CD4-positive, alpha-beta T cell treated with Interleukin-12 subunit alpha and Interleukin-12 subunit beta, for 1 hour (primary cell): ENCODE data around the gene CD200R1L.

Experiments
- DNase-seq: peaks from one replicate; pipeline ENCODE4 v3.0.0-alpha.2; 2020

CD200R1L gene

DNA sequence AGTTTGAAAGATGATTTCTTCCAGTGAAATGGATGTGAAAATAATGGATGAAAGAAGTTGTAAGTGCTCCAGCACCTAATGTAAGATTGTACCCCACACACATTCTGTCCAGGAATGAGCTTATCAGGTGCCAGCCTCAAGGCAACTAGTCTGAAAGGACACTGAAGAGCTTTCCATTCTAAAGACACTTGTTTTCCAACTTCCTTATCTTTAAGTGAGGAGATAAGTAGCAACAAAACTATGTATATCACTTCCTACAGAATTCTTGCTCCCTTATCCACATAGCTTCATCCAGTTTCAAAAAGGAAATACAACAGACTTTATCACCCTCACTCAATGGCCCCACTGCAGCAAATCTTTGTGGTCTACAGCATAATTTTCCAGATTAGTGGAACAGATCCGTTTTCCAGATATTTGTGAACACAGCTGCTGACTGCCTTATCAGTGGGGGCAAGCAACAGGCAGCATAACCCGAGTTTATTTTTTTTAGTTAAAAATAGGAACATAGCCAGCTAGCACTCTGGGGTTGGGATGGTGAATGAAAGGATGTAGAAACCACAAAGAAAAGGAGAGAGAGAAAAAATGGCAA lies 60.6 kb downstream of the CD200R1L start:
- DNase-seq: no peak

DNA sequence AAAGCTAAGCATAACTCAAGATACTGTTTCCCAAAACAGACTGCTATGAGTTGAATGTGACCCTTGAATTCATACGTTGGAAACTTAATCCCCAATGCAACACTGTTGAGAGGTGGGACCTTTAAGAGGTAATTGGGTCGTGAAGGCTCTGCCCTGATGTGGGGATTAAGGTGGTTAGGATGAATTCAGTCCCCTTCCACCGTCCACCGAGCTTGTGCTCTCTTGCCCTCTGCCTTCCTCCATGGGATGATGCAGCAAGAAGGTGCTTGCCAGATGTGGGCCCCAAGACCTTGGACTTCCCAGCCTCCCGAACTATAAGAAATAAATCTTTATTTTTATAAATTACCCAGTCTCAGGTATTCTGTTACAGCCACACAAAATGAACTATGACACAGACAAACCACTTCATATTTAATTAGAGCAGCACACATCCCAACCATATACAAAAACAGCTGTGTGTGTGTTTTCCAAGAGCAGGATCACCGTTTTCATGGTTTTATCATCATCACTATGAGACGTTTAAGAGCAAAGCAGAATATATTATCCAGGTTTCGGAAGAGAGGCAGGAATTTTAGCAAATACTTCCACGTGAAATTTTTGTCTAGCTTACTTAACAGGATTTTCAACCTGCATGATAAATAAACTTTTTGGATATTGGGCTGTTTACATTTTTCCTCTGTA lies 61.2 kb downstream of the CD200R1L start:
- no peak for DNase-seq

DNA sequence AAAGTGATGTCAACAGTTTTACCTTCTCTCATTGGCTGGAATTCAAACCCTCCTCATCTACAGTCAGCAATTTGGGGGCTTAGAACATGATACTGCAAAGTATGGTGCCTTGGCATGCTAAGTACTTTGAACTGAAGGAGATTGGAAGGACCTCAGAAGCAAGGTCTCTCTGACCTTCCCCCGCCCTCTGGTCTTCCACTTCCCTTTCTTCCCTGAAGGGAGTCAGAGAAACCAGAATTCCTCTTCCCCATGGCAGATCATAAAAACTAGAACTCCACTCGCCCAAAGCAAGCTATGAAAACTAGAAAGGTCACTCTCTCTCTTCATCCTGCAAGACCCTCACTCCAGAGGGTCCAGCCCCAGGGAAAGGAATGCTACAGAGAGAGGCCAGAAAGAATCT lies 64.2 kb downstream of the CD200R1L start:
- DNase-seq: no peak

DNA sequence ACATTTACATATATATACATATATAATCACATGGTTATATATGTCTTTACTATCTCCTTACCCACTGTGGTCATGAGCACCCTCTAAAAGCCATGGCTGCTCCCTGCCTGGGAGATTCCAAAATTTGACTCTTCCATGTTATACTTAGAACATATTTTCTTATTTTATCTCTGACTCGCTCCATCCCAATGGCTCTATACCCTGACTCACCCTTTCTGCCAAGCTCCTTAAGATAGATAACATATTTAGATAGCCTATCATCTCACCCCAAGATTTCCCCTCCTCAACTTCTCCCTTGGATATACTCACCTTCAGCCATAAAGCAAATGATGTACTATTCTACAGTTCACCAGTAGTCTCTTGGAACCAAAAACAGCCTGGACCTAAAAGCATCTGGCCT lies 65.1 kb downstream of the CD200R1L start:
- DNase-seq: no peak

DNA sequence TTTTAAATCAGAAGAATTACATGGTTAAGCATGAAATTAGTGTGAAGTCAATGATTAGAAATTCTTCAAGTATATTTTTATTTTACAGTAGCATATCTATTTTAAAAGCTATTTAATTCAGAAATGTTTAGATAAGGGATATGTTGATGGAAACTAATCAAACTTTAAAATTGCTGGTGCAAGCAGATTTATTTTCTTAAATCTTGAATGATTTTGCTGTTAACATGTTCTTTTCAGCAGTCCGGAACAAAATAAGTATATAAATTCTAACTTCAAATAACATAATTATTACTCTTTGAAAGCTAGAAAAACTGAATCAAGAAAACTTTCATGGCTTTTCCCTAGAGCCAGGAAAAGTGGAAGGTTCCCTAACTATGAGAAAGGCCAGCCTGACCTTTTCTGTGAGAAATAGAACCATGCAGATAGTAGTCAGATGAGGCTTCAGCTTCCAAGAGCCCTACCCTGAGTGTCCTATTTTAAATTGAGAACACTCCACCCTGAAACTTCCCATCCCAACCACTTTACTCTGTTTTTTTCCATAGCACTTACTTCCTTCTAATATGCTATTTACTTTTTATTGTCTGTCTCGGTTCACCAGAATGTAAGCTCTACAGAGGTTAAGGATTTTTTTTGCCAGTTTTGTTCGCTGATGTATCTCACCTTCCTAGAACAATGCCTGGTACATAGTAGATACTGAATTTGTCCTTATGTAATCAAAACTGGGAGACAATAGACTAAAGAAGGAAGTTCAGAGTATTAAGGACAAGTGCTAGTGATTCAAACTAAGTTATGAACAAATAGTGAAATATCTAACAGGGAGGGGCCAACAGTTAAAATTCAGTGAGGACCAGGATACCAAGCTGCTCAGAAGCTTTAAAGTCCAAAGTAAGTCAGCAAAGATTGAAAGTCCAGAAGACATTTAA lies 66.8 kb downstream of the CD200R1L start:
- DNase-seq: no peak

DNA sequence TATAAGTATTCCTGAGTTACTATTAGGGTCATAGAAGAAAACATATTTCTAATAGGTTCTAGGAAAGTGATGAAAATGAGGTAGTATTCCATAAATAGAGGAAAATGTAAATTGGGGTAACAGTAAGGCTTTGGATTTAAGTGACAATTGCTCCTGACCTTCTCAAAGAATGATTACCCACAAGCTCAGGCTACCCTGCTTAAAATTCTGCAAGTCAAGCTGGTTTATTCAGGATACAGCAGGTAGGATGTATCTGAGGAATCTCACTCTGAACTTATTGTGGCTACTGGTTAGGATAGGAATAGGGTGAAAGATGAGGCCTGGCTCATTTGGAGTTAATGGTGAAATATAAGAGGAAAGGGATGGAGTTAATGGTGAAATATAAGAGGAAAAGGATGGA lies 67.7 kb downstream of the CD200R1L start:
- no peak for DNase-seq

DNA sequence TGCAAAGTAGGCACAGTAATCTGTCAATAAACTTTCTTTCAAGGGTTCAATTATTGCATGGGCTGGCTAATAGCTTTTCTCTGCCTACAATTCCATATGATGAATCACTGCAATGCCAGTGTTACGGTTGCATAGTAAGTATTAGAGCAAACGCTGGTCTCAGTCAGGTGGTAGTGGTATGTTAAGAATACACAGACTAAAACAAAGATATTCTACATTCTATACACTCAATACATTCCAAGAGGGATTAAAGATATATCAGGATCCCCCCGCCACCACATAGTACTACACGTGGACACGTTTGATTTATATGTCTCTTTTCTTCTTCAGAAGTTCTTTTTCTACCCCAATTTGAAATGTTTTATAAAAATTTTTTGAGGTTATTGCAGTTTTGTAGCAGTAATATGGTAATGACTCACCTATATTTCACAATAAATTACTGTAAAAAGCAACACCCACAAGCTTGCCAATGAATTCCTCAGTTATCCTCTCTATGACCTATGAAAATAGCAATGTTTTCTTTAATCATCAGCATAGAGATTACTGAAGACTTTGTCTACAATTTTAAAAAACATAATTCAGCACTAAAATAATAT lies 68.2 kb downstream of the CD200R1L start:
- DNase-seq: no peak

DNA sequence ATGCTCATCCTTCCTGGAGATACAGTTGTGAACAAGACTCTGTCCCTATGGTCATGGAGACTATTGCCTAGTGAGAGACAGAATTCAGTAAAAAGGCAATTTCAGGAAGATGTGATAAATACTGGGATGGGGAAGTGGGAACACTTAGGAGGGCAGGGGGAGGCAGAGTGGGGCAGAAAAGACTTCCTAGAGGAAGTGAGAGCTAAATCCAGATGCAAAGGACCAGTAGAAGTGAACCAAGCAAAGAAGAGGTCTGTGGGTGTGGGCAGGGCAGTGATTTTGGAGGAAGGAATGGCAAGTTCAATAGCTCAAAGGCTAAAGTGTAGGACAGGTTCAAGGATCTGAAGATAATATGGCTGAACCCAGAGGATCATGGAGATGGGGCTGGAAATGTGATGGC lies 68.9 kb downstream of the CD200R1L start:
- no peak for DNase-seq

DNA sequence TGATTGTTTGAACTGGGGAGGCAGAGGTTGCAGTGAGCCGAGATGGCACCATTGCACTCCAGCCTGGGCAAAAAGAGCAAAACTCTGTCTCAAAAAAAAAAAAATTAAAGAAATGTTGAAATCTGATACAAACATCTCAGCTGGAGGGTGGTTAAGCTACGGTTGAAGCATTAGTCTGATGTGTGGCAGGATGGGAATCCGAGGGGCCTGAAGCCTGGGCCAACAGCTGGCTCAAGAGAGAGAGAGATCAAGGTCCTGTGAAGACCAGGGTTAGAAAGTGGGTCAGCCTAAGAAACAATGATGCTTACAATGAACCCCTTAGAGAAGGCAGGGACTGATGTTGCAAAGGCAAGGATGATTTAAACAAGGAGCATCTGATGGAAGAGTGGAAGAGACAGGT lies 69.8 kb downstream of the CD200R1L start:
- no peak for DNase-seq

DNA sequence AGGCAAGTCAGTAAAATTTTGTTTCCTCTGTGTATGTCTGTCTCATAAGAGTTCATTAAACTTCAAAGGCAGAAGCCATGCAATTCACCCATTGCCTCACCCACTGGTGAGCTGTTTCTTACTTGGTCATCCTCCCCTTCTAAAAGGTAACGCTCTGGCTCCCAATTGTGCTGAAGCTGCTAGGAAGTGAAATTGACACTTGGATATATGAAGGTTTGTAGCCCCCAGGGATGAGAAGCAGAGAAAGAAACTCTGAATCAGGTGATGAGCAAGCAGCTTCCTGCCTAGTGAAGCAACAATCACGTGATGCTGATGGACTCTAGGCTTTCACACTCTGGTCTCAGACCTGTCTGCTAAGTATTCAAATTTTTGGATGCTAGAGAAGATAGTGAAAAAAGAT lies 70.7 kb downstream of the CD200R1L start:
- DNase-seq: no peak

DNA sequence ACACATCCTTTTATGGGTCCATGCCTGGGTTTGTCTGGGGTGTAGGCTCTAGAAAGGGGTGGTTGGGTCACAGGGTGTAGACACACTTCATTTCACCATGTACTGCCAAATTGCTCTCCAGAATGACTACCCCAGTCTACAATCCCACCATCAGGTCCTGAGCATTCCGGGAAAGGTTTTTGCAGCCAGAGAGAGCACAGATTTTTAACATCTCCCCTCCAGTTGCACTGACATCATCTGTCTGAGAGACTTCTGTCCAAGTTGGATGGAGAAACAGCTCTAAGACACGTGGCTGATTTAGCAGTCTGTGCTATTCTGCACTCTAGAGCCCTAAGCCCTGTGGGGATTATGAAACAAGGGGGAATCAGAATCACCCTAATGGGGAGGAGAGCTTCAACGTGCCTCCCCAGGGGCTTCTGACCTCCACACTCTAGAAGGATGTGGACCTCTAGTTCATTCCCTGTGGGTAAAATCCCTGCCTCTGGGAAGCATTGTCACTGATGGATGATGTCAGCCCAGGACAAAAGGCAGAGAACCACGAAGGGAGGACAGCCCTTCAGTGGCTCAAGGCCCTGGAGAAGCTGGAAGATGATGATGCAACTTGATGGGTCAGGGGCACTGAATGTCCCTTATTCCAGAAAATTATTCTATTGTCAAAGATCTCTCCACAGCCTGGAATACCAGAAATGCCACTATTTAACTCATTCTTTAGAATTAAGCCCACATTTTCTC lies 71.5 kb downstream of the CD200R1L start:
- no peak for DNase-seq

DNA sequence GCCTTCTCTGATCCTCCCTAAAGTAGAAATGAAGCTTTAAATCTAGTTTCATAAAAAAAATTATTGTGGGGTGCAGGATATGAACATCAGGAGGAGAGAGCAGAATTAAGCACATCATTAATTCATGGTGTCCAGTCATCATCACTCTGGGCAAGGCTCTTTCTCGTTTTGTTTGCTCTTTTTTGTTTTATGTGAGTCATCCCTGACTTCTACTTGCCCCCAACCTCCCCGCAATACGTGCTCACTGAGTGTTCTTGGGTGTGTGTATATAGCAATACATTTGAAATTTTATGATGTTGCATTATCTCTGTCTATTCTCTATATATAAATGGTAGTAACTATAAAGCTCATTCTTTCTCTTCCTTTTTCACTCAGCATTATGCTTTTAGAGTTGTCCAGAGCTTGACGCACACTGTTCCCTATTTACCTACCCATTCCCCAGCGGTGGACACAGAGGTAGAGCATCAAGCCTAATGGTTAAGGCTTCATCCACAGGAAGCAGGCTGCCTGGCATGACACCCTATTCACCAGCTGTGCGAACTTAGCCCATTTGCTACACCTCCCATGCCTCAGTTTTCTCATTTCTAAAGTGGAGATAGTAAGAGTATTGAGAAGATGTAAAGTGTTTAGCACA lies 72.3 kb downstream of the CD200R1L start:
- DNase-seq: no peak

DNA sequence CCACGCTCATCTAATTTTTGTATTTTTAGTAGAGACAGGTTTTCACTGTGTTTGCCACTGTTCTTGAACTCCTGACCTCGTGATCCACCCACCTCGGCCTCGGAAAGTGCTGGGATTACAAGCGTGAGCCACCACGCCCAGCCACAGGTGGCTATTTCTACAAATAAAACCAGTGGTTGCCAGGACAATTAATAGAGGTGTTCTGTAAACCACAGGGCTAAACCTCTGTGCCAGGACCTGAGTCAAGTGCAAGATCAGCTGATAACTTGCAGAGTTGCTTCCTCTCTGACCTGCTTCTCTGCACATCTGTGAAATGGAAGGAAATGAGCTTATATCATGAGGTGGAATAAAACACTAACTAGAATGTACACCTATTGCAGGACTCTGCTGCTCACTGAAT lies 72.8 kb downstream of the CD200R1L start:
- DNase-seq: peak; percentile 54

DNA sequence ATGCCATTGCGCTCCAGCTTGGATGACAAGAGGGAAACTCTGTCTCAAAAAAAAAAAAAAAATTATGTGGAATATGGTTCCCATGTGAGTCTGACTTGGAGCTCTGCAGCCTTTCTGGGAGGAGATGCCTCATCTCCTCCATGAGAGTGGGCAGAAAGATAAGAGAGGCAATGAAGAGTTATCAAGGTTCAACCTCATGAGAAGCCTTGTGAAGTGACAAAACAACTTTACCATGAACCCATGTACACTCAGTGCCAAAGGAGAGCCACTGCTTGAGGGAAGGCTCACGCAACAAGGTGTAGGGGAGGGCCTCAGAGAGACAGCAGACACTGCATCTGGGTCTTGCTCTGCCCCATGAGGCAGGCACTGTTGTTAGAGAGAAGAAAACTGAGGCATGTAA lies 75.7 kb downstream of the CD200R1L start:
- no peak for DNase-seq

DNA sequence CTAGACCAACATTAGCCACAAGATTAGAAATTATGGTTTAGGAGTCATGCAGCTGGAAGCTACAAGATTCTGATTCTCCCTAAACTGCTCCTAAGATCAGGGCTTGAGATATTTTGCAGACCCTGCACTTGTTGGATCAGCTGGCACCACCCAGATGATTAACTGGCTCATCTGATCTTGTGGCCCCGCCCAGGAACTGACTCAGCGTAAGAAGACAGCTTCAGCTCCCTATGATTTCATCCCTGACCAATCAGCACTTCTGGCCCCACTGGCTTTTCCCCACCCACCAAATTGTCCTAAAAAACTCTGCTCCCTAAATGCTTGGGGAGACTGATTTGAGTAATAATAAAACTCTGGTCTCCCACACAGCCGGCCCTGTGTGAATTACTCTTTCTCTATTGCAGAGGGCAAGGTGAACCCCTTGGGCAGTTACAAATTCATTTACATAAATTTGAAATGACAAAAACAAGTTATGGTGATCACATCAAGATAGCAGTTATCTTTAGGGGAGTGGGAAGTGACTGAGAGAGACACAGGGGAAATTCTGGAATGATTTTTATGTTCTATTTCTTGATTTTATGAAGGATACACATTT lies 76.5 kb downstream of the CD200R1L start:
- no peak for DNase-seq

DNA sequence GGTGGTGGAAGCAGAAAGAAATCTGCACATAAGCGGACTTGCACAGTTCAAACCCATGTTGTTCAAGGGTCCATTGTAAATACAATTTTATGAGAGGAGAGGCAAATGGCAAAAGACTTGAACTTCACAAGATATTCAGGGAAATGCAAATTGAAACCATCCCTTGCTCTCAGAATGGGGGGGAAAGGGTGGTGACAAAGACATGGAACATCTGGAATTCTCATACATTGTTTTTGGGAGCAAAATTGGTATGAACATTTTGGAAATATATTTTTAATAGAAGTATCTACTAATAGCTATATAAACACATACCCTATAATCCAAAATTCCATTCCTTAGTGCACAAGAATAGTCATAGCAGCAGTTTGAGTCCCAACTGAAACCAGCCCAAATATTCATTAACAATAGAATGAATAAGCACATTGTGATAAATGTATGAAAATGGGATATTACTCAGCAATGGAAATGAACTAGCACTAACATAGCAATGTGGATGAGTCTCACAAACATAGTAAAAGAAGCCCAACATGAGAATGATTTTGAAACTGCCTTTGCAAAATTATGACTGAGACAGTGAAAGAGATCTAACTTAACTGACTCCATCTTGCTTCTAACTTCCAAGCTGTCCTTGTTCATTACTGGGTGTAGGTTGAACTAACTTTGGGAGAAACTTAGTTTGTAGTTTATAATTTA lies 77.2 kb downstream of the CD200R1L start:
- DNase-seq: no peak

DNA sequence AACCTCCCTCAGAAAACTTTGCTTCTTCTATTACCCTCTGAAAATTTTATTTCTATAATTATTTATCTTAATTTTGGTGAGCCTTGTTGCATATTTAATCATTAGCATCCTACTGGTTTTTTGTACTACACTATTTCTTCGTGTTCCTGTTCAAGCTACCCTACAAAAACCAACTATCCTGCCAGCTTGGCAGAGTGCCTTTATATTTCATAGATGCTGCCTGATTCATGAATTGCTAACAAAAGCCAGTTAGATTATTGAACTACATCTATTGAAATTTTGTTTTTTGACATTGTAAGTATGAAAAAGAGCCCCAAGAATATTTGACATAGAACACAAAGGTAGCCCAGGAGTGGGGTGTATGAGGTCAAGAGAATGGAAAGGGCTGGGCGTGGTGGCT lies 78.9 kb downstream of the CD200R1L start:
- no peak for DNase-seq

DNA sequence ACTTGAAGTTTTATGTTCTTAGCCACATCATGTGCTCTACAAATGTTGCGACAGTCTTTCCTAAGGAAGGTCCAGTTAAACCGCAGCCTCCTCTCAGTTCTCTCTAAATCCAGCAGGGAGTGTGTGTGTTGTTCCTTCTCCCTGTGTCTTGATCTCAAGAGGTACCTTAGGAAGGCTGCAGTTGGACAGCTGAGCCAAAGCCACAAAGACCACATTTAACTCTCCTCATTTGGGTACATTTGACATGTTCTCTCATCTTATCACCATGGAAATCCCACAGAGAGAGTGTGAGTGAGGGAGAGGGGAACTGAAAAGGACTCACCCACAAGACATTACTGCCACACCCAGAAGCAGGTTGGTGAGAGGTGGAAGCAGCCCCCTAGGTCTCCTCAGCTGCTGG lies 79.5 kb downstream of the CD200R1L start:
- no peak for DNase-seq
